Aorta (tissue), 5 donors: ENCODE results near the gene ZNF831. TPM values are rescaled to one million over a fixed set of nuclear protein-coding genes. Genes with fewer than 3 reads are reported as not detected.

Experiments used
- ATAC-seq: fragments of 200-7000 bp; cut with Tn5 transposase; one replicate; pipeline ENCODE4 v1.9.1; 2022; ENCODE audit warnings: moderate library complexity; ENCODE audit not compliant: low FRiP score
- DNase-seq, 2 donors: peaks; one replicate each; pipeline ENCODE4 v3.0.0-alpha.2; 2020
- H3K27ac ChIP-seq, 2 donors: one replicate each; pipeline ENCODE4 v1.5.1; 2013; ENCODE audit warnings: low read length in 2 of 2, mild to moderate bottlenecking in 2 of 2, moderate library complexity in 2 of 2, control low read depth in 1 of 2, inconsistent platforms in 1 of 2, low read depth in 1 of 2
- H3K27me3 ChIP-seq, 2 donors: one replicate each; pipeline ENCODE4 v1.6.1; 2013; ENCODE audit warnings: control low read depth in 1 of 2, low read length in 1 of 2, mild to moderate bottlenecking in 1 of 2, moderate library complexity in 1 of 2; ENCODE audit not compliant: insufficient read depth in 2 of 2, control insufficient read depth in 1 of 2
- H3K36me3 ChIP-seq, 2 donors: one replicate each; pipeline ENCODE4 v1.6.1; 2013; ENCODE audit warnings: control low read depth in 1 of 2, low read length in 1 of 2, mild to moderate bottlenecking in 1 of 2; ENCODE audit not compliant: insufficient read depth in 2 of 2, control insufficient read depth in 1 of 2
- H3K4me1 ChIP-seq, 2 donors: one replicate each; pipeline ENCODE4 v1.6.1; 2013; ENCODE audit warnings: low read length in 2 of 2, control low read depth in 1 of 2, mild to moderate bottlenecking in 1 of 2, moderate library complexity in 1 of 2; ENCODE audit not compliant: insufficient read depth in 2 of 2, control insufficient read depth in 1 of 2
- H3K4me3 ChIP-seq, 2 donors: one replicate each; pipeline ENCODE4 v1.5.1; 2013; ENCODE audit warnings: low read length in 2 of 2, control low read depth in 1 of 2, mild to moderate bottlenecking in 1 of 2
- H3K9me3 ChIP-seq: one replicate; pipeline ENCODE4 v1.6.1; 2013; ENCODE audit warnings: mild to moderate bottlenecking, low read length; ENCODE audit not compliant: control insufficient read depth
- WGBS, 2 donors: extraction: QIAGEN DNeasy Blood & Tissue Kit; methylation state at CpG; one replicate each; pipeline ENCODE4 v1.1.7; 2013; 5-methylcytosine and 5-hydroxymethylcytosine counted together
- intact Hi-C, 2 donors: fragments of 100-400 bp; cut with DNase I; formaldehyde crosslinking; loops; one replicate each; pipeline versions ENCODE4 v1.14.2 to v1.15.0; 2022
- long read RNA-seq, 2 donors: library from polyadenylated mRNA; unstranded; transcript quantifications; one replicate each; pipeline ENCODE4 v2.0.0, GENCODE V29; 2020 to 2021
- polyA plus RNA-seq, 2 donors: library from polyadenylated mRNA; stranded (reverse); fragments of 200-250 nt; gene quantifications; one replicate each; pipeline ENCODE4 v1.2.3, GENCODE V29; 2013
- total RNA-seq, 2 donors: library from RNA; stranded (reverse); fragmentation: NEBNext Ultra II Directional; extraction: Animal tissue kit (Norgen Biotek cat#: 25700); gene quantifications; one replicate each; pipeline ENCODE4 v1.2.1, GENCODE V29; 2021
- donor health status: healthy with polysubstance abuse.
- donor health status: Bipolar disorder and iron deficiency.
- donor health status: DM: no; HTN: no; CAD: no.
- donor health status: DM: no; HTN: no; CAD: no.
- donor health status: DM: yes; HTN: yes; CAD: no.

The ZNF831 gene
- total RNA-seq (under 1 TPM; 0.57 to 0.68 TPM), polyA plus RNA-seq (under 1 TPM in 1 of 2 donors, not detected in 1; 0.03 TPM)
- long read RNA-seq, donor 1, partial matches to known transcripts, result 0 of 2 reads
- long read RNA-seq, donor 1, other reads (novel, unspliced or antisense), result 2 of 2 reads
- long read RNA-seq, donor 2, partial matches to known transcripts, result 0 of 1 reads
- long read RNA-seq, donor 2, other reads (novel, unspliced or antisense), result 1 of 1 reads

GRCh38 chr20:59163631-59164530 is at the start of gene ZNF831:
Gene ZNF831, plus strand, starts transcription at chr20:59163821. Its CDS starts 27,199 bp downstream, at chr20:59191020.
- no peak within 1 kb of the TSS for H3K27ac ChIP-seq
- ATAC-seq (no peak), DNase-seq (no peak)
- no peak within 1 kb of the TSS for H3K4me3 ChIP-seq
- intact Hi-C loops, result no loop called here
- no peaks in the 10 kb centered on the region for H3K4me1 ChIP-seq
- H3K27me3 ChIP-seq, result no peaks in the 10 kb centered on the region
- H3K36me3 ChIP-seq, result no peaks in the 10 kb centered on the region
- 78 to 79% methylated on average over 10 of the region's 10 CpGs for WGBS, 2 donors
- H3K9me3 ChIP-seq, result no peaks in the 10 kb centered on the region

DNA sequence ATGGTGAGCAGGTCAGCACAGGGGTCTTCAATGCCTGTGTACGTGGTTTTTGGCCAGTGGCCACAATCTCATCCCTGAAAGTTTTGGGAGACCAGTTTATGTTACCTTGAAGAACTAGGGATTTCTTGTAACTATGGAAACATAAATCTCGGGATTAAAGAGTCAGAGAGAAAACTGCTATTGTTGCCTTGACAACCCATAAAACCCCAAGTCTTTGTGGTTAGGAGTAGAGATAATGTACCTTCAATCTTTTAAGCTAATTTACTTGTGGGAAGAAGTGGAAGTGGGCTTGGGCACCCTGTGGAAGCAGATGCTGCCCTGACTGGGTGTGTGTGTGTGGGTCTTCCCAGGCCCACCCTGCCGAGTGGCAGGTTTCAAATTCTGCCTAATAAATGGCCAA is 46.1 kb upstream of the ZNF831 start:
- ATAC-seq (no peak), DNase-seq (no peak)
- no peaks in the 10 kb centered on the region for H3K36me3 ChIP-seq
- intact Hi-C loops, result no loop called here
- no peaks in the 10 kb centered on the region for H3K27me3 ChIP-seq
- H3K4me3 ChIP-seq, result no peak overlapping the region
- 63 to 69% methylated on average over 3 of the region's 3 CpGs for WGBS, 2 donors
- H3K27ac ChIP-seq, result no peak overlapping the region
- H3K4me1 ChIP-seq, result no peaks in the 10 kb centered on the region
- peaks cover 5% of the 10 kb centered on the region for H3K9me3 ChIP-seq

DNA sequence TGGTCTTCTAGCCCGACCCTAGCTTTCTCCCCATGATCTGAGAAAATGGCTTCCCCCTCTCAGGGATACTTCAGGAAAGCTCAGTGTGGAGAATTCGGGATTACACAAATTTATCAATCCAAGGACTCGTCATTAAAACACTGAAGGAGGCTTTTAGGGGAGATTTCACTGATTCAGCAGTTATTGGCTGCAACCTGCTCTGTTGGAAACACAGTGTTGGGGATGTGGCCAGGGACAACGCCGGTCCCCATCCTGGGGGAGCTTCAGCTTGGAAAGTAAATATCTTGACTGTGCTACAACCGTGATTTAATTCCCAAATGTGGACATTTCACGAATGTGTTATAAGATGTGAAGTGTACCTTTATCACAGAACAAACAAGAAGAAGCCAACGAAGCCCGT is 44.8 kb upstream of the ZNF831 start:
- intact Hi-C loops, result no loop called here
- DNase-seq, result no peak
- no peak for ATAC-seq
- H3K27ac ChIP-seq, result no peak overlapping the region
- no peaks in the 10 kb centered on the region for H3K4me1 ChIP-seq
- no peaks in the 10 kb centered on the region for H3K27me3 ChIP-seq
- H3K36me3 ChIP-seq, result no peaks in the 10 kb centered on the region
- H3K4me3 ChIP-seq, result no peak overlapping the region
- 63 to 68% methylated on average over 9 of the region's 9 CpGs for WGBS, 2 donors
- peaks cover 2% of the 10 kb centered on the region for H3K9me3 ChIP-seq

DNA sequence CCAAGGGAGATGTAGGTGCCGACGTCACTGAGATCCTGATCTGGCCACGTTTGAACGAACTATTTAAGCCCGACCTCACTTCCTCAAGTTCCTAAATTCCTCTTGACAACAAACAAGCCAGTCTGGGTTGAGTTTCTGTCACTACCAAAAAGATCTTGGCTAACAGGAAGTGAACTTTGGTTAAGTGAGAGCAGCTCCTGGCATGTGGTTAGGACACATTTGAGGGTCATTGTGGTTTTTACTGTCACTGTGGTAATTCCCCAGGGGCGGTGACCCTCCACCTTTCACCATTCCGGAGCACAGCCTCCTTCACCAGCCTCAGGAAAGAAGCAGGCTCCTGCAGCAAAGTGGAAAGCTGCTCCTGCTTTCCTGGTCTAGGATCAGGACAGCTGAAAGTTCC is 43.1 kb upstream of the ZNF831 start:
- Histone ChIP-seq H3K9me3 (peaks cover 2% of the 10 kb centered on the region), H3K4me1 (no peaks in the 10 kb centered on the region), H3K4me3 (no peak overlapping the region), H3K36me3 (no peaks in the 10 kb centered on the region), H3K27me3 (no peaks in the 10 kb centered on the region), H3K27ac (no peak overlapping the region)
- DNase-seq, result no peak
- WGBS, 2 donors, result 49 to 50% methylated on average over 7 of the region's 7 CpGs
- ATAC-seq, result no peak
- intact Hi-C loops, result loop anchor here in 1 of 2 donors (10.0 kb wide), 1 partner anchor 64 kb away; no protein-coding TSS in a partner anchor

DNA sequence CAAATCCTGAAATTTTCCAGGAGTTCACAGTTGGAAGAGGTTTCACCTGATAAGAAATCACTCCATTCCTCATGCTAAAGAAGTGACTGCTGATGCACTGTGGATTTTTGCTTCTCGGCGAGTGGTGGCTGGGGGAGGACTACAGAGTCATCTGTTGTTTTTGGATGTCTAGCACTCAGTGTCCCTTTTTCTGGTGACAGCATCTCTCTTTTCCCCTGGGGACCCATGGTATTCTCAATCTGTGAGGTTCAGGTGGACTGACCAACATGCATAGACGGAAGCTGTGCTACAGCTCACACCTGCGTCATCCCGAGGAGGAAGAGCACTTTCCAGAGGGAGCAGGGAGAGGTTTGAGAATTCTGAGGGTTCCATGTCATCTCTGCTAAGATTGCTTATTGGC is 42.7 kb upstream of the ZNF831 start:
- no peak overlapping the region for H3K27ac ChIP-seq
- no peak overlapping the region for H3K4me3 ChIP-seq
- H3K36me3 ChIP-seq, result no peaks in the 10 kb centered on the region
- H3K27me3 ChIP-seq, result no peaks in the 10 kb centered on the region
- H3K4me1 ChIP-seq, result no peaks in the 10 kb centered on the region
- intact Hi-C loops, result loop anchor here in 1 of 2 donors (10.0 kb wide), 1 partner anchor 64 kb away; no protein-coding TSS in a partner anchor
- ATAC-seq (no peak), DNase-seq (no peak)
- WGBS, 2 donors, result 86 to 91% methylated on average over 5 of the region's 5 CpGs
- peaks cover 2% of the 10 kb centered on the region for H3K9me3 ChIP-seq

DNA sequence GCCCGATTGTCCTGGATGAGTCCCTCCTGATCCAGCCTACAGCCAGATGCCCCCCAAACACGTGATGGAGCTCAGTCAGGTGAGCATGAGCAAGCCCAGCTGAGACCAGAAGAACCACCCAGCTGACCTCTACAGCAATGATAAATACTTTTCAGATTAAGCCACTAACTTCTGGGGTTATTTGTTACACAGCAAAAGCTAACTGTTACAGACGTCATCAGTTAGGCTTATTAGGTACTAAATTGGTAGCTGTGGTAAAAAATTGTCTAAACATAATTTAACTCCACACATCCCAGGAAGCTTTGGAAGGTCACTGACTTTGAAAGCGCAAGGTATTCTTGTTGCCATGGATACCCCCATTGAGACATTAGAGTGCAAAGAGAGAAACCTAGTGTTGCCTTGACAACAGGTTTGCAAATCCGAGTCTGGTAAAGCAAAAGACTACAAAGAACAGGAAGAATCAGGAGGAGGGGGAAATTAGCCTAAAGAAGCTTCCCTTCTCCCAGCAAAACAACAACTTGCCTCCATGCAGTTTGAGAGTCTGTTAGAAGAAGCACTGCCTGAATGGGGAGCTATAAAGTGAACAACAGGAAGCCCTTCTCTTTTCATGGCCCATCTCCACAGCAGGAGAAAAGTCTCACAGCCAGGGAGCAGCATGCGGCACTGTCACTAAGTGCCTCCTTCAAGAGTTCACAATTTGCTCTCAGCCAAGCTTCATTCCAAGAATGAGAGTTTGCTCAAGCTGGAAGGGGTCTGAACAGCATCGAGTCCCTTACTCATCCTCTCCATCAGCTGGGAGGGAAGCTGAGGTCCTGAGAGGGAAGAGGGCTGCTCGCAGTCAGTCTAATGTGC is 41.7 kb upstream of the ZNF831 start:
- peaks cover 2% of the 10 kb centered on the region for H3K9me3 ChIP-seq
- 52 to 54% methylated on average over 8 of the region's 8 CpGs for WGBS, 2 donors
- DNase-seq, result no peak
- no peaks in the 10 kb centered on the region for H3K4me1 ChIP-seq
- H3K36me3 ChIP-seq, result no peaks in the 10 kb centered on the region
- H3K27ac ChIP-seq, result no peak overlapping the region
- no peak overlapping the region for H3K4me3 ChIP-seq
- H3K27me3 ChIP-seq, result no peaks in the 10 kb centered on the region
- intact Hi-C loops, result loop anchor here in 1 of 2 donors (10.0 kb wide), 1 partner anchor 63 kb away; no protein-coding TSS in a partner anchor
- ATAC-seq, result no peak

DNA sequence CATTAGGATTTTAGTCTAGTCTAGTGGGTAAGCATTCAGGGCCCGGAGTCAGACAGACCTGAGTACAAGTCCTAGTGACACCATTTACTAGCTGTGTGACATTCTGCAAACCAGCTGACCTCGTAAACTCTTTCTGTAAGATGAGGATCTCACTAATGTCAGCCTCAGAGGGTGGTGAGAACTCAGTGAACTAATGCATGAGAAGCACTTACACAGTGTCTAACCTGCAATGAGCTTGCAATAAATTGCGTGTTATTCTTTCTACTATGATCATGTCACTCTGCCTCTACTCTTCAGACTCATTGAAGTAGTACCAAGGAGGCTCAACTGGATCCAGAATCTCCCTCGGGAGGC is 41.1 kb upstream of the ZNF831 start:
- intact Hi-C loops, result loop anchor here in 1 of 2 donors (10.0 kb wide), 1 partner anchor 62 kb away; no protein-coding TSS in a partner anchor
- Histone ChIP-seq H3K36me3 (no peaks in the 10 kb centered on the region), H3K4me1 (no peaks in the 10 kb centered on the region), H3K9me3 (peaks cover 2% of the 10 kb centered on the region), H3K27me3 (no peaks in the 10 kb centered on the region), H3K4me3 (no peak overlapping the region), H3K27ac (no peak overlapping the region)
- WGBS, 2 donors, result 78 to 88% methylated on average over 4 of the region's 4 CpGs
- DNase-seq, result no peak
- ATAC-seq, result no peak

DNA sequence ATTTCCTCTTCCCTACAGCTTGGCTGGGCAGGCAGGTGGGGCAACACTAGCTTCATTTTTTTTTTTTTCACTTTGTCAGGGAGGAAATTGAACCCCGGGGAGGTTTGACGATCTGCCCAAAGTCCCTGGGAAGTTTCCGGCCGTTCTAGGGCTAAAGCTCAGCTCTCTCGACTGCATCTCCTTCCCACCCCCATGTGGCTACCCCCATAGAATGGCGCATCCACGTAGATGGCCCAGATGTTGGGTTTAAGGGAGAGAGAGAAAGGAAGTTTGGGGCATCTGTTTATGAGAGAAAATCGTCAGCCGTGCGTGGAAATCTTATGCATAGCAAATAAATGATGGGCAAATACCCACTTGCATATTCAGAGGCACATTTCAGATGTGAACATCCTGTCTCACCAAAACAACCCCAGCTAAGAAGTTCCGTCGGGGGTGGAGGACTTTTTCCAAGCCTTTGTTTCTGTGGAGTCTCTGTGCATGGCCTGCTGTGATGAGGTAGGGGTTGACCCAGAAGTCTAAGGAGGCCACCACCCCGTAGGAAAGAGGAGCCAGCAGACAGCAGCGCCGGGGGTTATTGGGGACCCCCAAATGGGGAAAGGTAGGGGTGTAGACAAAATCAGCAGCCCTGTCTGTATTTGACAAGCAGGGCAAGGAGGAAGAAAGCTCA is 40.5 kb upstream of the ZNF831 start:
- ATAC-seq (no peak), DNase-seq (no peak)
- intact Hi-C loops, result loop anchor here in 1 of 2 donors (10.0 kb wide), 1 partner anchor 62 kb away; no protein-coding TSS in a partner anchor
- no peaks in the 10 kb centered on the region for H3K36me3 ChIP-seq
- no peak overlapping the region for H3K27ac ChIP-seq
- no peak overlapping the region for H3K4me3 ChIP-seq
- no peaks in the 10 kb centered on the region for H3K27me3 ChIP-seq
- no peaks in the 10 kb centered on the region for H3K4me1 ChIP-seq
- peaks cover 2% of the 10 kb centered on the region for H3K9me3 ChIP-seq
- 74 to 78% methylated on average over 15 of the region's 15 CpGs for WGBS, 2 donors
